ENCODE results near the gene HSD17B11. TPM values are rescaled to one million over a fixed set of nuclear protein-coding genes. Genes with fewer than 3 reads are reported as not detected.

Gene HSD17B11
- total RNA-seq, 1 experiment from 2014 or later: 8.8 TPM

GRCh38 chr4:87286970-87287369, 104.0 kb downstream of the HSD17B11 start:
- TF ChIP-seq CTCF (conservative IDR thresholded peaks at IDR 0.05): no peak
- Histone ChIP-seq H3K79me1 (ENCODE audit: insufficient read depth, low read depth, low read length, poor library complexity, severe bottlenecking) (no peaks in the 10 kb centered on the region), H3K4ac (ENCODE audit: low read depth, low read length) (no peak overlapping the region), H3K56ac (ENCODE audit: insufficient read length, low read depth, low read length) (no peak overlapping the region), H3K14ac (ENCODE audit: insufficient read depth, low read length) (no peak overlapping the region), H2AFZ (ENCODE audit: low read length) (no peak overlapping the region), H3K79me2 (ENCODE audit: insufficient read depth, low read length) (no peaks in the 10 kb centered on the region), H3K27me3 (ENCODE audit: insufficient read depth, low read length) (no peaks in the 10 kb centered on the region), H2AK5ac (ENCODE audit: insufficient read length, low read length) (no peak overlapping the region), H3K9me3 (ENCODE audit: control insufficient read depth, low read depth, low read length) (no peaks in the 10 kb centered on the region), H4K91ac (ENCODE audit: insufficient read length, low read depth, low read length) (no peak overlapping the region), H3K4me2 (ENCODE audit: insufficient read depth, insufficient read length, low read length) (no peak overlapping the region), H3K27ac (ENCODE audit: insufficient read length, low read depth, low read length) (no peak overlapping the region), H2BK12ac (ENCODE audit: insufficient read length, low read depth, low read length) (no peak overlapping the region), H2BK120ac (ENCODE audit: low read depth, low read length, poor library complexity, severe bottlenecking) (no peak overlapping the region), H2BK5ac (ENCODE audit: insufficient read length, low read length) (no peak overlapping the region), H3K23me2 (ENCODE audit: insufficient read length, low read depth, low read length, poor library complexity, severe bottlenecking) (no peaks in the 10 kb centered on the region), H4K5ac (ENCODE audit: insufficient read length, low read depth, low read length) (no peak overlapping the region), H3T11ph (ENCODE audit: low read length) (no peak overlapping the region), H4K20me1 (ENCODE audit: control insufficient read depth, insufficient read depth, insufficient read length) (no peaks in the 10 kb centered on the region), H3K4me1 (ENCODE audit: insufficient read depth, low read length) (no peaks in the 10 kb centered on the region), H3K18ac (ENCODE audit: insufficient read length, low read depth, low read length) (no peak overlapping the region), H3K9ac (ENCODE audit: extremely low read depth, insufficient read length, low read length) (no peak overlapping the region), H3K23ac (ENCODE audit: insufficient read length, low read depth, low read length) (no peak overlapping the region), H2BK20ac (ENCODE audit: low read depth, low read length, poor library complexity, severe bottlenecking) (no peak overlapping the region), H4K8ac (replicated peaks; ENCODE audit: insufficient read length, low read depth, low read length) (no peak overlapping the region), H2BK15ac (ENCODE audit: low read depth, low read length) (no peak overlapping the region)
- peaks cover 39 to 43% of the 10 kb centered on the region in 2 experiments for H3K9me3 Mint-ChIP-seq
- no peak overlapping the region for H3K27ac Mint-ChIP-seq
- no CpG with 5 or more reads among the region's 1 CpG for WGBS (ENCODE audit: extremely low coverage, insufficient read length, low lambda C conversion rate)
- no peaks in the 10 kb centered on the region for H3K4me1 Mint-ChIP-seq
- peaks cover 2% of the 10 kb centered on the region; the same call in 1 of the 2 replicates for H3K27me3 Mint-ChIP-seq (ENCODE audit: low read depth)
- DNase-seq: no peak
- no peak overlapping the region for H3K4me3 Mint-ChIP-seq
- peaks cover 12 to 39% (median 34%) of the 10 kb centered on the region in 3 experiments for H3K36me3 Mint-ChIP-seq (ENCODE audit: insufficient read depth in 1 of 3, low read depth in 3 of 3)

Small RNAs within 50 kb of the gene (microRNA-seq; reads per million reads assigned to microRNA genes)
- gene MIR5705 (ENCODE audit: borderline microRNAs expressed): not detected

Other genes starting within 250 kb of the HSD17B11 start
- gene KLHL8, start 170.6 kb downstream of the HSD17B11 start, total RNA-seq (2021): 6.8 and 7.5 TPM in 2 replicates
- gene HSD17B13, start 68.3 kb downstream of the HSD17B11 start, total RNA-seq (2021): not detected in 2 replicates
- gene NUDT9, start 31.4 kb upstream of the HSD17B11 start, total RNA-seq (2021): 27.6 and 28.5 TPM in 2 replicates
- gene SPARCL1, start 138.2 kb upstream of the HSD17B11 start, total RNA-seq (2021): 0.17 and 0.68 TPM in 2 replicates
- gene DSPP, start 217.3 kb upstream of the HSD17B11 start, total RNA-seq (2021): not detected in 2 replicates

All from H9 (cell line).